ENCODE results near the gene AFM. TPM values are rescaled to one million over a fixed set of nuclear protein-coding genes. Genes with fewer than 3 reads are reported as not detected.
A peak's percentile ranks its signal among the peaks of the same experiment; 100 is the strongest.

The AFM gene
- total RNA-seq, 1 experiment from 2014 or later = 0.07 TPM

GRCh38 chr4:73450398-73451004 is 31.0 kb upstream of the AFM start:
- DNase-seq (ENCODE audit: low read depth) = peak; percentile 92

- DNase-seq (ENCODE audit: low read depth) = peak; percentile 40
Measured at GRCh38 chr4:73451404-73451803, 30.1 kb upstream of the AFM start.

- no peak for DNase-seq (ENCODE audit: low read depth)
Measured at GRCh38 chr4:73451981-73452747, 29.4 kb upstream of the AFM start.

- no peak for DNase-seq (ENCODE audit: low read depth)
Measured at GRCh38 chr4:73452953-73453700, 28.4 kb upstream of the AFM start.

- no peak for DNase-seq (ENCODE audit: low read depth)
Measured at GRCh38 chr4:73453701-73454005, 27.9 kb upstream of the AFM start.

- DNase-seq (ENCODE audit: low read depth) = no peak
Measured at GRCh38 chr4:73454920-73455319, 26.6 kb upstream of the AFM start.

- no peak for DNase-seq (ENCODE audit: low read depth)
Measured at GRCh38 chr4:73456177-73457022, 25.1 kb upstream of the AFM start.

GRCh38 chr4:73458184-73459047 is 23.1 kb upstream of the AFM start:
- no peak for DNase-seq (ENCODE audit: low read depth)

- DNase-seq (ENCODE audit: low read depth) = no peak
Measured at GRCh38 chr4:73459048-73459421, 22.5 kb upstream of the AFM start.

- no peak for DNase-seq (ENCODE audit: low read depth)
Measured at GRCh38 chr4:73460913-73461522, 20.5 kb upstream of the AFM start.

- no peak for DNase-seq (ENCODE audit: low read depth)
Measured at GRCh38 chr4:73468170-73468569, 13.4 kb upstream of the AFM start.

- DNase-seq (ENCODE audit: low read depth) = no peak
Measured at GRCh38 chr4:73470728-73471127, 10.8 kb upstream of the AFM start.

- no peak for DNase-seq (ENCODE audit: low read depth)
Measured at GRCh38 chr4:73477176-73477575, 4.4 kb upstream of the AFM start.

- no peak for DNase-seq (ENCODE audit: low read depth)
Measured at GRCh38 chr4:73479323-73479722, 2.2 kb upstream of the AFM start.

GRCh38 chr4:73485085-73485484 is 3.5 kb downstream of the AFM start:
- DNase-seq (ENCODE audit: low read depth) = no peak

- no peak for DNase-seq (ENCODE audit: low read depth)
Measured at GRCh38 chr4:73485596-73485995, 4.1 kb downstream of the AFM start.

- no peak for DNase-seq (ENCODE audit: low read depth)
Measured at GRCh38 chr4:73486497-73486896, 5.0 kb downstream of the AFM start.

- no peak for DNase-seq (ENCODE audit: low read depth)
Measured at GRCh38 chr4:73487233-73487632, 5.7 kb downstream of the AFM start.

- peak; percentile 25 for DNase-seq (ENCODE audit: low read depth)
Measured at GRCh38 chr4:73499996-73500765, 18.6 kb downstream of the AFM start.

- DNase-seq (ENCODE audit: low read depth) = no peak
Measured at GRCh38 chr4:73501664-73502265, 20.2 kb downstream of the AFM start.
